ENCODE data around the gene TJAP1.
A peak's percentile ranks its signal among the peaks of the same experiment; 100 is the strongest.
"Not testable (repeated sequence)": the region's sequence is repeated elsewhere in the genome, so short reads cannot be mapped to it uniquely, and the experiment has no call there.

The TJAP1 gene

DNA sequence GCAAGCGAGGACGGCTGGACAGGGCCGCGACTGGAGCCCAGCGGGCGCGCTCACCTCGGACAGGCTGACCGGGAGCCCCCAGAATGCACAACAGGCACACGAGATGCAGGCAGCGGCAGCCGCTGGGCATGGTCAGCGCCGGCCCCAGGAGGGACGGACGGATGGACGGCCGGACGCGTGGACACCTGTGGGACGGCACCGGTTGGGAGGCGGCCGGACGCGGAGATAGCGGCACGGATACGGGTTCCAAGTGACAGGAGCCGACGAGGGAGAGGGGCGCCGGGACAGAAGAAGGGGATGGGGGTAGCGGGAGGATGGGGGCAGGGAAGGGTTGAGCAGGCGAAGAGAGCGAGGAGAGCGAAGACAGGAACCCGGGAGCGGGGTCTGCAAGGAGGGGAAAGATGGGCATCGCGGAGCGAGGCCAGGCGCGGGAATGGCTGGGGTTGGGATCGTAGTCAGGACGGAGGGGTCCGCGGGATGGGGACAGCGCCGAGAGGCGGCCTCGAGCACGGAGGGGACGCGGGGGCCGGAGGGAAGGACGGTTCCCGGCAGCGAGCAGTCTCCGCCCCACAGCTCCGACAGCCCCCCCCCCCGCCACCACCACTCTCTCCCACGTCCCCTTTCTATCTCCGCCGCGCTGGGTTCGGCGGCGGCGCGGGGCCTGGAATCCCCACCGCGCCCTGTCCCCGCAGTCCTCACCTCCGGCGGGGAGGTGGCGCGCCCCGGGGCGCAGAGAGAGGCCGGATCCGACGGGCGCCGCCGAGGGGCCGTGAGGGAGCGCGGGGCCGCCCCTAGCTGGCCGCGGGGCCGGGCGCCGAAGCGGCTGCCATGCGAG, 22.5 kb upstream of the TJAP1 start:
- DNase-seq = peak; percentile 28

DNA sequence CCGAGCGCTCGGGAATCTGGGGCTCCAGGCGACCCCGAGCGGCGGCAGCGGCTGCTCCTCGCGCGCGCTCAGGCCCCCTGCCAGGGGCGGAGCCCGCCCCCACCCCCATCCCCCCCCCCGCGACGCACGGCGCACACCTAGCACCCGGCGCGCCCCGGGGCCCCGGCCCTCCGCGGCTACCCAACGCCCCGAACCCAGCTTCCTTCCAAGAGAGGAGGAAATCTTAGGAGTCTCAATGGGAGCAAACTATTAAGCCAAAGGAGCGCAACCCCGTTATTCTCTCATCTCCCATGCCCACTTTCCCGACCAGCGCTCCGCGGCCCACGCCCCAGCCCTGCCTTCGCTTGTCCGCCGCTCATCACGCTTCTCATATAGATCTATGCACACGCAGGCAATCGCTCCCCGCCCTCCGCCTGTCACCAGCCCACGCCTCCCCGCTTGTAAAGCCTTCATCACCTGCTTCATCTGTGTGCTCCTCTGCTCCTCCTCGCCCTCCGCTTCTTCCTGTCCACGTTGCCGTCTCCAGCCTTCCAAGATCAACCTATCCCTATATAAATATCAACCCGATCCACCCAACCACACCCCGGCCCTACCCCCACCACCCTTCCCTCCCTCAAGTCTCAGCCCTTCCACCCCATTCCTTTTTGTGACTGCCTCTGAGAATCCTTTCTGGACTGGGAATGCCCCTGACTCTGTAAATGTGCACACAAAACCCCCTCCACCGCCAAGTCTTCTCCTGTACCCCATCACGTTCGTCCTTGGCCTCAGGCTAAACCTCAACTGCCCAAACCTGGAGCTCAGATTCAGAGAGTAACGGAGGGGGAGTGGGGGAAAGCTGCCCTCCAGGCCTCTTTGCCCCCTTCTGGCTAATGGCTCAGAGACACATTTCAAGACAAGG, 21.6 kb upstream of the TJAP1 start, which contains the start of gene DLK2:
DLK2 (minus strand) TSS at position 18 of the 898 bp plus-strand sequence. CDS start 723 bp downstream, outside the sequence.
- DNase-seq = peak; percentile 53

- DNase-seq = no peak
These were observed 19.7 kb upstream of the TJAP1 start for GRCh38 chr6:43457643-43458042.

- DNase-seq = not testable (repeated sequence)
These were observed 19.2 kb upstream of the TJAP1 start for GRCh38 chr6:43458154-43458553.

DNA sequence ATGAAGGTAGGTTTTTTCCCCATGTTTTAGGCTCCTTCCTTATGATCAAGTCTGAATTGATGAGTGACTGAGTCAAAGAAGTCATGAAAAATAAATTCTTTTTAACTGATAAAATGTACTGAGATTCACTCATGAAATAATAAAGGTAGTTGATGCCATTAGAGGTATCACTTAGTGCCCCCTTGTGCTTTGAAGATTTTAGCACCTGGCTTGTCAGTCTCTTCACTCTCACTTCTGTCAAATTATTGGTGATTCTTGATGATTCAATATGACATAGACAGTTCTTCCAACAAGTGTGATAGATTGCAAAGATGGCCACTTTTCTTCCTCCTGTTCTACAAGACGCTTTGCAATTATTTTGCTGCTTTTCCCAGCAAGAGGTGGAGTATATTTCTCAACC, 17.8 kb upstream of the TJAP1 start:
- DNase-seq = no peak

DNA sequence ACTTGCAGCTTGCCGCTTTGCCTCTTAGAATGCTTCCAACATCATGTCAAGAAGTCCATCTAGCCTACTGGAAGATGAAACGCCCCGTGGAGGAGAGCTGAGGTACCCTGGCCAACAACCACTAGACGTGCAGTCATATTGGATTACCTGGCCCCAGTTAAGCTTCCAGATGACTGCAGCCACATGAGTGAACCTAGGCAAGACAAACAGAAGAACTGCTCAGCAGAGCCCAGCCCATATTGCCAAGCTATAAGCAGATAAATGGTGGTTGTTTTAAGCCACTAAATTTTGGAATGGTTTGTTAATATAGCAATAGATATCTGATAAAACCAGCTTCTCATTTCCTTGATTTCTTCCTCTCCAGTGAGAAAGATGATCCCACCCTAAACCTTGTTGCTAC, 17.3 kb upstream of the TJAP1 start:
- no peak for DNase-seq

GRCh38 chr6:43461936-43462335, 15.4 kb upstream of the TJAP1 start:
- DNase-seq = no peak

GRCh38 chr6:43464337-43464736, 13.0 kb upstream of the TJAP1 start:
- no peak for DNase-seq

DNA sequence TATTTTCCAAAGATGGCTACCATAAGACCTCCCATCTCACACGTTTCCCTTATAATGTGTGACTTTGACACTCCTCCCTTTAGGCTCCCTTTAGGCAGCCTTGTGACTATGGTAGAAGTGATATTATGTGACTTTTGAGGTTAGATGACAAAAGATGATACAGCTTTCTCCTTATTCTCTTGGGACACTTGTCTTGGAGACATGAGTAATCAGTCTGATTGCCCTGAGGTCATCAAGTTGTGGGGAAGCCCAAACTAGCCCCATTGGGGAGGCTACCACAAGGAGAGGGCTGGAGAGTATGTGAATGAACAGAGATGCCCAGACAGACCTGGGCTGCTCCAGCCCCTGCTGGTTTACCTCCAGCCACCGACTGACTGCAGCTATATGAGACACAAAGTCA, 11.4 kb upstream of the TJAP1 start:
- DNase-seq = no peak

DNA sequence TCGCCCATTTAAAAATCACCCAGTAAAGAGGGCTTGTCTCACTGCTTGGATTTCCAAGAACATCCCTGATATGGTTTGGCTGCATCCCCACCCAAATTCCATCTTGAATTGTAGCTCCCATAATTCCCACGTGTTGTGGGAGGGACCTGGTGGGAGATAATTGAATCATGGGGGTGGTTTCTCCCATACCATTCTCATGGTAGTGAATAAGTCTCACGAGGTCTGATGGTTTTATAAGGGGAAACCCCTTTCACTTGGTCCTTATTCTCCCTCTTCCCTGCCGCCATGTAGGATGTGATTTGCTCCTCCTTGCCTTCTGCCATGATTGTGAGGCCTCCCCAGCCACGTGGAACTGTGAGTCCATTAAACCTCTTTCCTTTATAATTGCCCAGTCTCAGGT, 10.1 kb upstream of the TJAP1 start:
- DNase-seq = not testable (repeated sequence)

DNA sequence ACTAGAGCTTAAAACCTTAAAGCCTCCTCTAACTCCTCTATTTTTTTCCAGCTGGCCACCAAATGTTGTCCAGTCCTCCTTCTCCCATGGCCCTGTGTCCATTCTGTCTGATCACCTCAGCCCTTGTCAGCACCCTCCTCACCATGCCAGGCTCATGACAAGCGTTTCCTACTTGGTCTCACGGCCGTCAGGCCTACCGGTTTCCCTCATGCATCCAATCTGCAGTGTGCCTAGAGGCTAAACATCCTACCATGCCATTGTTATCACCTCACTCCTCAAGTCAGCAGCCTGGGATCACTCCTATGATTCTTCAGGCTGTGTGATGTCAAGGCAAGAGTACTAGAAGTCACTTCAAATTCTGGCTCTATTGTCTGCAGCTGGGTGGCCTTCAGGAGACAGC, 9.6 kb upstream of the TJAP1 start:
- DNase-seq = no peak

DNA sequence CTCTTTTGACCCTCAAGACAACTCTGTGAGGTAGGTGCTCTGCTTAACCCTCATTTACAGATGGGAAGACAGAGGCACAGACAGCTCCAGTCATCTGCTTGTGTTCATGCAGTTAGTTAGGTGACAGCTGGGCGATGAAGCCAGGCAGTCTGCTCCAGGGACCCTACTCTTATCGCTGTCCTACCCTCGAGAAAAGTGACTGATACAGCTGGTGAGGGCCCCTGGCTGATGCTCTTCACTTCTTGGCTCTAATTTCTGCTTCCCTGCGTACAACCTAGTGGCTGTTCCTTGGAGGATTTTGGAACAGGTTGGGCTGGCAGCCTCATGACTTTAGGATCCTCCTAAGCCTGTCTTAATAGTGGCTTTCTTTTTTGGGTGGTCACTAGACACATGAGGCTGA, 9.1 kb upstream of the TJAP1 start:
- no peak for DNase-seq

GRCh38 chr6:43468748-43469681, 8.4 kb upstream of the TJAP1 start:
- no peak for DNase-seq

GRCh38 chr6:43469947-43470346, 7.4 kb upstream of the TJAP1 start:
- no peak for DNase-seq

DNA sequence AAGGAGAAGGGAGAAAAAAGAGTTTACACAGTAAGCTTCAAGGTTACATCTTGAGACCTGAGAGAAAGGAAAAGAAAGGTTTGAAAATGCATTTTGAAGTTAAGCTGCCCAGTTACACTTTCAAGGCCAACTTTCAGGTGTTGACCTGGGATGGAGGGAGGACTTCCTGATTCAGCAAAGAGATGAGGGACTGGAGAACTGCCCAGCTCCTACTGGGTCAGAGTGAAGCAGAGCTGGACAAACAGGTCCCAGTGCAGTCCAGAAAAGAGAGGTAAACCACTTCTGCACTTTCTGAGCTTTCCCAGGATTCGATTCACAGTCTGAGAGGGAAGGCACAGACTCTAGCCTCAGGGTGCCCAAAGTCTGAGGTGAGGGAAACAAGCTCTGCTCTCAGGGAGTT, 6.0 kb upstream of the TJAP1 start:
- no peak for DNase-seq

- DNase-seq = no peak
These were observed 4.9 kb upstream of the TJAP1 start for GRCh38 chr6:43472515-43472914.

DNA sequence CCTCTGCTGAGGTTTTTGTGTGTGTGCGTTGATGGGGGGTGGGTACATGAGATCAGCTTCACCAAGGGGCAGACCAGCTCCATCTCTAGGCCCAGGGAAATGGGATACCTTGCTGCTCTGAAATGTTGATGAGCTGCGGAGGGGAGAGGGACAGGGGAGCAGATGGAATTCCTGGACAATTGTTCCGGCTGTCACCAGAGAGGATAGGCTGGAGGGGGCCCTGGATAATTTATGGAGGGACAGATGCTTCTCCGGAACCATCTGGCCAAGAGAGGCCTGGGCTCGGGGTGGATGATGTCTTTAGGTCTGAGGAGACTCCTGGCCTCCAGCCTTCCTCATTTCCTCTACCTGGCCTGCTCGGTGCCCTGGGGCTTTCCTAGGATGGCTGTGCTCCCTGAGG, 1.9 kb upstream of the TJAP1 start:
- no peak for DNase-seq

- peak; percentile 41 for DNase-seq
These were observed 624 bp upstream of the TJAP1 start for GRCh38 chr6:43476746-43477145.

- DNase-seq = peak; percentile 22
These were observed 620 bp downstream of the TJAP1 start for GRCh38 chr6:43478008-43478372.

DNA sequence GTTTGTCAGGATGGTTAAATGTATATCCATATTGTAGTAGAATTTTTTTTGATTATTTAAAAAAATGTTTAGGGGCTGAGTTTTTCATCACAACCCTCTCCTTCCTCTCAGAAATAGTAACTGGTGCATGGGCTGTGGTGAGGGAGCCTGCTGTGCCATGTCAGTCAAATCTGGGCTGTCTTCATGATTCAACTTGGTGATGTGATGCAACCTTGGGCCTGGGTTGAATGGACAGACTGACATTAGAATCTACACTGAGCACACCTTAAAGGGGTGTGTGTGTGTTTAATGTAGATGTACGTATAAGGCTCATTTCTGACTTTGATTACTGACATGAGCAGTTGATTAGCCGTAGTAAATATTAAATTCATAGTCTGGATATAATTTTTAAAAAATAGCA, 3.7 kb downstream of the TJAP1 start:
- no peak for DNase-seq

DNA sequence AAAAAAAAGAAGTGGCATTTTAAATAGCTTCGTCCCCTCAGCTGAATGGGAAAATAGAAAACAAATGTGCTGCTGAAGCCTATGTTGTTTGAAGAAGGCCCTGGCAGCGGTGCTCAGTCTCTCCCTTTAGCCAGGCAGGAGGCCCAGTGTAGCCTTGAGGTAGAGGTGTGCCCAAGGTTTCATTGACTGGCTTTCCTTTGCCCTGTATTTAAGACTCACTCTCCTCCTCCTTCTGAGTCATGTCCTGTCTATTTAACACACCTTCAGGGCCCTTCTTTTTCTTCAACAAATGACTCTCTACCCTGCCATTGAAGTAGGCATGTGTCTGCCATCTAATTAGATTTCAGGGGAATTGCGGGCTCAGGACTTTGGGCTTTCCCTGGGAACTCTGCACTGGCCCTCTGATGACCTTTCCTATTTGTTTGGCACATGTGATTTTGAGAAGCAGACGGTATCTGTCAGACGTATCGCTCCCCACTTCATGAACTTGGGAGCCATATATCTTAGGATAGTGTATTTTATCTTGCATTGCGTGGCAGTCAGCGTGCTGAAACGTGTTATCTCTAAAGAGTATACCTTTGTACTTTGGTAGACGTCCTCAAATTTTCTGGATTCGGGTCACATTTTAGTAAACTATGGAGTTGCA, 4.3 kb downstream of the TJAP1 start:
- DNase-seq = no peak

DNA sequence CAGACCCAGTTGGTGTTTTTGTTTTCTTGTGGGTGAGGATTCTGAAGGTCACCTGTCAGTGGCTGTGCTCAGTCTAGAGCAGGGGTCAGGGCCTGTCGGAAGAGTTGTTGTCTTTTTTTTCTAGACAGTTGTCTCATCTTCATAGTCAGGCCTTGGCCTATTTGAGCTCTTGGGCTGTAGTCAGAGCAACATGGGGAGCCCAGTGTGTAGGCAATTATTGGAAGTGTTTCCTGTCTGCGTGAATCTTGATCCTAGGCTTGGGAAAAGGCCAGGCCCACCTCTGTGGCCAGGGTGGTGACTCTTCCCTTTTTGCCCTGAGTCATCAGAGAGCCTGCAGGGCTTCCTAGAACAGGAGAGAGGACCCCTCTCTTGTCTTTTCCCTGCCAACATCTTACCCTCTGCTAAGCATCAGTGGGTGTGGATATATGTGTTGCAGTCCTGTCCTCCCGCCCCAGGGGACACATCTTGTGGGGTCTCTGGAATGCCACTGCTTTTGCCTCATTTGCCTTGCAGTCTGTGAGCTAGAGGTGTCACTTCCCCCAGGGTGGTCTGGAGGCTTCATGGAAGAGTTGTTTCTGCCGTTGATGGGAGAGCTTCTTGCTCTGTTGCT, 11.4 kb downstream of the TJAP1 start:
- no peak for DNase-seq
